GM19025 (cell line): ENCODE measurements around the gene PPP6R2.

Source experiments
- ATAC-seq: cut with Tn5 transposase; IDR thresholded peaks from one replicate; pipeline ENCODE4 v1.9.1; 2021; ENCODE audit warnings: mild to moderate bottlenecking, low read depth, moderate library complexity; ENCODE audit not compliant: unreplicated experiment

The PPP6R2 gene

GRCh38 chr22:50476868-50477267 lies 133.7 kb downstream of the PPP6R2 start:
- ATAC-seq = no peak

GRCh38 chr22:50477923-50478322 lies 134.8 kb downstream of the PPP6R2 start:
- ATAC-seq = no peak

- ATAC-seq = no peak
Measured at GRCh38 chr22:50479721-50480120, 136.6 kb downstream of the PPP6R2 start.

GRCh38 chr22:50481045-50481439 lies 137.9 kb downstream of the PPP6R2 start:
- ATAC-seq = no peak

- ATAC-seq = no peak
Measured at GRCh38 chr22:50481440-50482106, 138.4 kb downstream of the PPP6R2 start, which contains the start of gene ADM2. Gene ADM2 (plus strand): TSS chr22:50481543. CDS start chr22:50481848, 305 bp downstream.

GRCh38 chr22:50482107-50483074 lies 139.3 kb downstream of the PPP6R2 start:
- no peak for ATAC-seq

GRCh38 chr22:50483106-50483505 lies 140.0 kb downstream of the PPP6R2 start:
- ATAC-seq = no peak

- no peak for ATAC-seq
Measured at GRCh38 chr22:50483556-50483955, 140.4 kb downstream of the PPP6R2 start.

GRCh38 chr22:50483977-50484853 lies 141.1 kb downstream of the PPP6R2 start:
- ATAC-seq = no peak

GRCh38 chr22:50485221-50486131 lies 142.3 kb downstream of the PPP6R2 start:
- no peak for ATAC-seq

GRCh38 chr22:50486561-50487289 lies 143.6 kb downstream of the PPP6R2 start, which contains the start of gene MIOX:
Gene MIOX (plus strand): TSS chr22:50486859. CDS start chr22:50486898, 39 bp downstream.
- no peak for ATAC-seq

- no peak for ATAC-seq
Measured at GRCh38 chr22:50487290-50488005, 144.3 kb downstream of the PPP6R2 start.

- ATAC-seq = no peak
Measured at GRCh38 chr22:50488006-50488677, 145.0 kb downstream of the PPP6R2 start.

GRCh38 chr22:50488886-50489285 lies 145.8 kb downstream of the PPP6R2 start:
- ATAC-seq = no peak

GRCh38 chr22:50489363-50490243 lies 146.5 kb downstream of the PPP6R2 start:
- no peak for ATAC-seq

- ATAC-seq = no peak
Measured at GRCh38 chr22:50490531-50491308, 147.6 kb downstream of the PPP6R2 start.
